COLO668 (cell line): Measurements from ENCODE around the gene ZBTB17.
"Not testable (repeated sequence)": the region's sequence is repeated elsewhere in the genome, so short reads cannot be mapped to it uniquely, and the experiment has no call there.

Experiments used
- DNase-seq: peaks from one replicate; lab custom pipeline; 2025; ENCODE audit not compliant: unreplicated experiment; lab: John Stamatoyannopoulos, UW

The ZBTB17 gene

GRCh38 chr1:15988856-15989736 is 13.2 kb upstream of the ZBTB17 start:
- DNase-seq, result no peak

GRCh38 chr1:15985611-15986297 is 9.9 kb upstream of the ZBTB17 start:
- DNase-seq, result no peak

- DNase-seq, result no peak
Observed at GRCh38 chr1:15983275-15983674, 7.4 kb upstream of the ZBTB17 start.

GRCh38 chr1:15981679-15982078 is 5.8 kb upstream of the ZBTB17 start:
- no peak for DNase-seq

GRCh38 chr1:15977947-15978346 is 2.0 kb upstream of the ZBTB17 start:
- DNase-seq, result not testable (repeated sequence)

GRCh38 chr1:15975358-15975804 is 520 bp downstream of the ZBTB17 start:
- DNase-seq, result peak; percentile 73

GRCh38 chr1:15974855-15975254 is 1.0 kb downstream of the ZBTB17 start:
- no peak for DNase-seq

- DNase-seq, result no peak
Observed at GRCh38 chr1:15973772-15974171, 2.1 kb downstream of the ZBTB17 start.

- DNase-seq, result no peak
Observed at GRCh38 chr1:15972409-15972808, 3.5 kb downstream of the ZBTB17 start.

- DNase-seq, result no peak
Observed at GRCh38 chr1:15970911-15971310, 5.0 kb downstream of the ZBTB17 start.

GRCh38 chr1:15969321-15969880 is 6.5 kb downstream of the ZBTB17 start:
- DNase-seq, result no peak

GRCh38 chr1:15968172-15968571 is 7.7 kb downstream of the ZBTB17 start:
- no peak for DNase-seq

GRCh38 chr1:15966956-15967344 is 9.0 kb downstream of the ZBTB17 start:
- DNase-seq, result no peak

GRCh38 chr1:15966081-15966955 is 9.6 kb downstream of the ZBTB17 start:
- DNase-seq, result no peak

GRCh38 chr1:15965228-15965767 is 10.6 kb downstream of the ZBTB17 start:
- no peak for DNase-seq

- DNase-seq, result no peak
Observed at GRCh38 chr1:15963968-15964648, 11.8 kb downstream of the ZBTB17 start.

GRCh38 chr1:15963363-15963967 is 12.4 kb downstream of the ZBTB17 start:
- DNase-seq, result no peak

GRCh38 chr1:15962671-15963362 is 13.1 kb downstream of the ZBTB17 start:
- no peak for DNase-seq

GRCh38 chr1:15962176-15962575 is 13.7 kb downstream of the ZBTB17 start:
- no peak for DNase-seq
